ENCODE data around the gene KLK13.

Gene KLK13

GRCh38 chr19:51060973-51061372 lies 3.9 kb downstream of the KLK13 start:
- DNase-seq (ENCODE audit: low read depth) = no peak

DNA sequence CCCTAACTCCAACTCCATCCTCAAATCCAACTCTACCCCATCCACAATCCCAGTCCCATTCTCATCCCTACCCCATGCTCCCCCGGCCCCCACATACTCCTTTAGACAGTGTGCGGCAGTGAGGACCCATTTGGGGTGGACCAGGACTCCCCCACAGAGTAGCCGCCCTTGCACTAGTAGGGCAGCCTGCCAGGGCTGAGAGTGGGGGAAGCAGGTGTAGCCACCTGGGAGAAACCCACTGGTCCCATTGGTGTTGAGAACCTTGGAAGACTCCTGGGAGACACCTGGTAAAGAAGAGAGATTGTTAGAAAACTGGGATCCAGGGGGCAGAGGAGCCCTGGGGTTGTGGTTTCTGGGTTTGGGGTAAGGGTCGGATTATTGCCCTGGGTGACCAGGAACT lies 4.6 kb downstream of the KLK13 start:
- DNase-seq (ENCODE audit: low read depth) = no peak

GRCh38 chr19:51059715-51060114 lies 5.2 kb downstream of the KLK13 start:
- no peak for DNase-seq (ENCODE audit: low read depth)

DNA sequence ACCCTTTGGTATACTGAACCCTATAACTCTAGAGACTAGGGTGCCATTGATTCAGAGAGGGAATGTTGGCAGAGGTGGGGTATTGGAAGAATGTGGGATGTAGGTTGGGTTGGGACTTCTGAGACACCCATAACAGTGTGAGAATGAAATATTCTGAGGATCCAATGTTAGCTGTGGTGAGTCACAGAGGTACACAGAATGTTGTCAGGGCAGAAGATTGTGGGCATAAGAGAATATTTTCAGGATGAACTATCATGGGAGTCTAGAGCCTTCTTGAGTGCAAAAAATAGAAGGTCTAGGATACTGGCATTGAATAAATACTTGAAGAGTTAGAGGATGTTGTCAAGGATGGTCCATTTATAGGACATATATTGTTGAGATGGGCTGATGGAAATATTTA lies 9.0 kb downstream of the KLK13 start:
- DNase-seq (ENCODE audit: low read depth) = no peak

- no peak for DNase-seq (ENCODE audit: low read depth)
These were observed 17.9 kb downstream of the KLK13 start for GRCh38 chr19:51047031-51047335.

- no peak for DNase-seq (ENCODE audit: low read depth)
These were observed 20.6 kb downstream of the KLK13 start for GRCh38 chr19:51044327-51044726.

DNA sequence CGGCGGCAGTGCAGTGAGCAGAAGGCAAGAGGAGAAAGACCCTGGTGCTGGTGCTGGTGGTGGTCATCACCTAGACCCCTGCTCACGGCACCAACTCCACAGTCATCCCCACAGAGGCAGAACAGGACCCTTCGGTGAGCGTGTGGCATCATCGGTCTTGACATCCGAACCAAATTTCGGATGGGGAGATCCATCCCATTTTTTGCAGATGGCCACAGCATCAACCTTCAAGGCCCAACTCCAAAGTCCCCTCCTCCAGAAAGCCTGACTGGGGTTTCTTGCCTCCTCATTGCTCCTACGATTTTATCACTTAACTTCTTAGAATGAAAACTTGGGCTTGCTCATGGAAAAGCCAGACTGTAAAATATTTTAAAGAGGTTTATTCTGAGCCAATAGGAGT lies 21.4 kb downstream of the KLK13 start:
- DNase-seq (ENCODE audit: low read depth) = no peak

GRCh38 chr19:51040151-51040550 lies 24.7 kb downstream of the KLK13 start:
- no peak for DNase-seq (ENCODE audit: low read depth)

DNA sequence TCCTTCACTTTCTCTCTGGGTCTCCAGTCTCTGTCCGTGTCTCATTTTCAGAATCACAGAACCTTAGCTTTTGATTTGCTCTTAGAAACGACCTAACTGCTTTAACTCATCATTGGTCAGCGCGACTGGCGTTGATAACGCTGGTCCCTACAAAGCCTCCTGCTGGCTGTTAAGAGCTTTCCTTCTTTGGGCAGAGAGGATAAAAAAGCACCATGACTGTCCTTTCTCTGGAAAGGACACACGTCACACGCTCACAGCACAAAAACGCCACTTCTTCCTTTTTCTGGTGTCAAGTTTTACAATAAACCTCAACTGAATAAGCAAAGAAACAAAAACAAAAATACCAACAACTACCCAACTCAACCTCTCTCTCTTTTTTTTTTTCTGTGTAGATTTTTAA lies 28.4 kb downstream of the KLK13 start:
- no peak for DNase-seq (ENCODE audit: low read depth)

- no peak for DNase-seq (ENCODE audit: low read depth)
These were observed 30.2 kb downstream of the KLK13 start, which contains the start of gene KLK12 for GRCh38 chr19:51034704-51035103. TSS of gene KLK12 (minus strand) at chr19:51035002. CDS start at chr19:51034621, 381 bp downstream.

DNA sequence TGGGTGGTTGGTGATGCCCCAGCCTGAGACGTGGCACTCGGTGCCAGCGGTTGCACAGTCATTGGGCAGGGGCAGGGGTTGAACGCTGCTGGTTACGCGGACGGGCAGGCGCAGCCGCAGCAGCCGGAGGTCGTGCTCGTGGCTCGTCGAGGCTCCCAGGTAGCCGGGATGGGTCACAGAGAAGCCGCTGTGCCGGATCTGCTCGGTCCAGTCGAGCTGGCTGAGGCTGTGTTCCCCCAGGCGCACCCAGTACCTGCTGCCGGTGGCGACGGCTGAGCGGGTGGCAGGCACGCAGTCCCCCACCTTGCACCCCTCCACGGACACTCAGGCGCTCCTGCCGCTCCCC lies 33.0 kb downstream of the KLK13 start:
- no peak for DNase-seq (ENCODE audit: low read depth)

DNA sequence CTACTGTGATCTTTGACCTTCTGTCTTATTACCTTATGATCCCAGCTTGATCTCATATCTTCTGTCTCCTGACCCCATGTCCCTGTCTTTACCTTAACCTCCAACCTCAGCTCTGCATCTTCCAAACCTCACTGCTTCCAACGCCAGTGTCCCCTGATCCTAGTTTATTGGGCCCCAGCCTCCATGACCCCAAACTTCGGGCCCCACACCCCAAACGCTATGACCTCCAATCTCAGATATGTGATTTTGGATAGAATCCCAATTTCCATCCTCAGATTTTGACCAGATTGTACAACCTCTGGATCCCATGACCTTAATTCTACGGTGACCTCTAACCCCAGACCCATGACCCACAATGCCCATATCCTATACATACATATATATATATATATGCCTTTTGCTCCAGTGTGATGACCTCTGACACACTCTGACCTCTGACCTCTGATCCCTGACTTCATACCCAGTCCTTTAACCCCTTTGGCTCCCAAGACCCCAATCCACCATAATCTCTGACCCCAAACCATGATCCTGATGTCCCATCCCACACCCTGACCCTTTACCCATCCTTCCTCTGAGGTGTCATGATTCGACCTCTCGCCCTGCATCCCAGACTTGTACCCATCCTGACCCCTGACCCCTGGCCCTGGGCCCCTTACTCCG lies 33.5 kb downstream of the KLK13 start:
- no peak for DNase-seq (ENCODE audit: low read depth)

DNA sequence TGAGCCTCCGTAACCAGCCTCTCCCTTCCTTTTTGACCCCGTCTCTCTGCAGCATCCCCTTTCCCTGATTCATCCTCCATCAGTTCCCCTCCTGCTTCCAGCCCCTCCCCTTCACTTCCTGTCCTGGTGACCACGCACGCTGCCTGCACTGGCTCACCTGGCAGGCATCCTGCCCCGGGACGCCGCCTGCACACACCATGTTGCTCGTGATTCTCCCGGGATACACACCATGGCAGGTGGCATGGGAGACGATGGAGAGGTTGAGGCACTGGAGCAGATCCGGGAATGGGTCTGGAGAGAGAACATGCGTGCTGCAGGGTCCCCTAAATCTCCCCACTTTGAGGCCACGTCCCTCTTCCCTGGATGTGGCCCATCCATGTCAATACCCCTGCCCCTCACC lies 34.3 kb downstream of the KLK13 start:
- DNase-seq (ENCODE audit: low read depth) = no peak

DNA sequence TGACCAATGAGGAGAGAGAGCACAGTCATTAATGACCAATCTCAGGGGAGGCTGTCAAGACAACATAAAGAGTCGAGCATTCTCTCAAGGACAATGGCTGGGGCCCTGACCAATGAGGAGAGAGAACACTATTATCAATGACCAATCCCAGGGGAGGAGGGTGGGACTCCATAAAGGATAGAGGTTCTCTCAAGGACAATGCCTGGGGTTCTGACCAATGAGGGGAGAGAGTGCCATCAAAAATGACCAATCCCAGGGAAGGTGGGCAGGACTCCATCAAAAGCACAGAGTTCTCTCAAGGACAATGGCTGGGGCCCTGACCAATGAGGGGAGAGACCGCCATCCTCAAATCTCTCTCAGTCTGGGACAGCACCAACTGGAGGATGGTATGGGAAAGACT lies 35.2 kb downstream of the KLK13 start:
- DNase-seq (ENCODE audit: low read depth) = no peak

GRCh38 chr19:51027873-51028272 lies 37.0 kb downstream of the KLK13 start:
- DNase-seq (ENCODE audit: low read depth) = no peak

DNA sequence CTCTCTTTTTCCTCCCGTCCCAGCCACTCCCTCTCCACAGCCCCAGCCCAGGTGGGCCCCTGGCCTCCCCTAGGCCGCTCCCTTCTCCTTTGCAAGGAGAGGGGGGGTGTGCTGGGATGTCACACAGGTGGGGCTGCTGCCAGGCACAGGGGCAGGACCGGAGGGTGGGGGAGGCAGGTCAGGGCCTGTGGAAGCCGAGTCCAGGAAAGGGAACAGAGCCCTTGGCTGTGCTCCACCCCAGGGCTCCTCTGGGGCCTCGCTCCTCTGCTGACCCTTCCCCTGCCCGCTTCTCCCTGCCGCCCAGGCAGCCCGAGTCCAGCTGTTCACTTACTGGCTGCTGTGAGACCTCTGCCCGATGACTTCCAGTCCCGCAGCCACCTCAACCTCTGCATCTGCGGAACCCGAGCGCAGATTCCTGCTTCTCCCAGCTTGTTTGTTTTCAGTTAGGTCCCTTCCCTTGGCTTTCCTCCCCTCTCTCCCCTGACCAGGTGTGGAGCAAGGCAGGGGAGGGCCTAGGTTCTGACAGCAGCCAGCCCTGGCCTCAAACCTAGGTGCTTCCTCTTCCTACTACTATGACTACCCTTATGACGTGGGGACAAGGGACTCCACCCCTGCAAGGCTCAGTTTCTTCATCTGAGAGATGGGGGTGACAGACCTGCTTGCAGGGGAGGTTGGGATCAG lies 37.6 kb downstream of the KLK13 start:
- DNase-seq (ENCODE audit: low read depth) = no peak

DNA sequence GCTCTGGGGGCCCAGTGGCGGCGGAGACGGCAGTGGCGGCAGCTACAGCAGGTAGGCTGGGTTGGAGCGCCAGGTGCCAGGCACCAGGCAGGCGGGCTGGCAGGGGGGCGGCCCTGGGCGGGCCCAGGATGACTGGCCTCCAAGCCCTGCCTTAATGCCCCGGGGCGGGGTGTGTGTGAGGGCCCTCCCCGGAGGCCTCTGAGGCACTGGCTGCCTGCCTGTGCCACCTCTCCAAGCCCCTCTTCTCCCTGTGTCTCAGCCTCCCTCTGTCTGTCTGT lies 38.4 kb downstream of the KLK13 start, which contains the start of gene KLK11:
Gene KLK11, minus strand, starts transcription at position 63 of the 278 bp plus-strand sequence. CDS start 985 bp downstream, outside the sequence.
- DNase-seq (ENCODE audit: low read depth) = no peak

GRCh38 chr19:51025809-51026553 lies 38.9 kb downstream of the KLK13 start:
- no peak for DNase-seq (ENCODE audit: low read depth)

DNA sequence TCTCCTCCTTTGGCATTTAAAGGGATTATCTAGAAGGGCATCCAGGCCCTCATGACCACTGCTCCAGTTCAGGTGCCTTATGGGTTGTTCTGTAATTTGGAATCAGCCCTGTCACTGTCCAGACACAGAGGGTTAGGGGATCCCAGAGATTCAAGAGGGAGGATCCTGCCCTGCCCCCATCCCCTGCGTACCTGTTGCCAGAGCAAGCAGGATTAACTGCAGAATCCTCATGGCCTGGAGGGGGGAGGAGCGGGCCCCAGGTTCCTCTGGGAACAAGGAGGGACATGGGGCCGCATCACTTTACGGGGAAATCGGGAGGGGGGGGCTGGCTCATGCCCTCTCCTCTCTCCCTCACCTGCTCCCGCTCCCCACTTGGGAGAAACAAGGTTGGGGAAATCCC lies 39.5 kb downstream of the KLK13 start:
- DNase-seq (ENCODE audit: low read depth) = no peak

DNA sequence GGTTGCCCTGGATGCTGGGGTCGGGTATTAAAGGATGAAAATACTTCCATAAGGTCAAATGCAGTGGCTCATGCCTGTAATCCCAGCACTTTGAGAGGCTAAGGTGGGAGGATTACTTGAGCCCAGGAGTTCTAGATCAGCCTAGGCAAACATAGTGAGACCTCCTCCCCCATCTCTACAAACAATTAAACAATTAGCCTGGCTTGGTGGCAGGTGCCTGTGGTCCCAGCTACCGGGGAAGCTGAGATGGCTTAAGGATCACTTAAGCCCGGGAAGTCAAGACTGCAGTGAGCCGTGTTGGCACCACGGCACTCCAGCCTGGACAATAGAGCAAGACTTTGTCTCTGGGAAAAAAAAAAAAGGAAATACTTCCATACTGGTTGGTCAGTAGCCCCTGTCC lies 40.0 kb downstream of the KLK13 start:
- DNase-seq (ENCODE audit: low read depth) = no peak

DNA sequence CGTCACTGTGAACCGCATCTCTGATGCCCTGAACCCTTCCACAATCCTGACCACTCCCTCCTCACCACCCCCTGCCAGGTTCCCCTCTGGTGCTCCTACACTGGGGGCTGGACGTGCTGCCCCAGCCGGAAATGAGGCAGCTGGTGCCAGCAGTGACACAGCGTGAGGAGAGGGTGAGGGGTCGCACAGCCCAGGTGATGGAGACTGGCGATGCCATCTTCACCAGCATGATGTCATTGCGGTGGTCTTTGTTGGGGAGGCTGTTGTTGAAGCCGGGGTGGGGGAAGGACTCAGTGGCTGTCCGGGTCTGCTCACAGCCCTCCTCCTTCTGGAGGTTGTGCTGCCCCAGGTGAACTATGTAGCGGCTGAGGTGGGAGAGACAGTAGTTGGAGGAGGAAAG lies 40.9 kb downstream of the KLK13 start:
- no peak for DNase-seq (ENCODE audit: low read depth)

GRCh38 chr19:51022526-51022925 lies 42.4 kb downstream of the KLK13 start:
- no peak for DNase-seq (ENCODE audit: low read depth)

DNA sequence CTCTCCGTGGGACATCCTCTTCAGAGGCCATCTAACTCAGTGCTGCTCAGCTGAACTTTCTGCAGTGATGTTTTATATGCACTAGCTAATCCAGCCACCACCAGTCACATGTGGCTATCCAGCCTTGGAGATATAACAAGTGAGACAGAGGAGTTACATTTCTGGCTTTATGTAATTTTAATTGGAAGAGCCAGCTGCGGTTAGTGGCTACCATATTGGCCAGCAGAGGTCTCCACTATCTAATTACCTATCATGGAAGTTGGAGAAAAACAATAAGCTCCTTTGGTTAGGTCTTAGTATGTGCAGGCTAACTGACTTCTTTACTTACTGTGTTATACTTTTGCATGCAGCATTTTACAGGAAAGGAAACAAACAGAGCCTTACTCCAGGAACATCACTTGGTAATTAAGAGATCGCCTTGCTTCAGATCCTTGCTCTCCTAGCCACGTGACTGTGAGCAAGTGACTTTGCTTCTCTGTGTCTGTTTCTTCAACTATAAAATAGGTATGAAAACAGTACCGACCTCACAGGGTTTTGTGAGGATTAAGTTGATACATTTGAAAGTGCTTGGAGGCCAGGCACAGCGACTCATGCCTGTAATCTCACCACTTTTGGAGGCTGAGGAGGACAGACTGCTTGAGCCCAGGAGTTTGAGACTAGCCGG lies 43.8 kb downstream of the KLK13 start:
- no peak for DNase-seq (ENCODE audit: low read depth)

All from stimulated activated CD8-positive, alpha-beta memory T cell treated with anti-CD3 and anti-CD28 coated beads, Interleukin-12 subunit alpha, Interleukin-12 subunit beta, amount 100 ng/mL, for 1 hour (primary cell).